K562 (cell line): Measurements from ENCODE around the gene SMIM45.

Experiments
- ATAC-seq: fragments of 200-7000 bp; cut with Tn5 transposase; 3 replicates; pipeline ENCODE4 v1.9.1; 2020; ENCODE audit warnings: moderate library complexity
- BruUV-seq: library from RNA; stranded (reverse); fragments of 400-500 nt; replicated peaks from 2 replicates; lab custom pipeline; 2021; lab: Mats Ljungman, UMichigan
- CTCF ChIA-PET: fragments of 300-600 bp; formaldehyde crosslinking; extraction: SDS; loops from one replicate; lab custom pipeline; 2021; ENCODE audit warnings: low intra/inter-chr PET ratio; lab: Yijun Ruan, JAX
- POLR2A ChIA-PET: fragments of 300-600, 350-650 bp; sonication (Branson Sonifier 250); formaldehyde crosslinking; extraction: SDS; loops from one replicate; lab custom pipeline; 2021; ENCODE audit warnings: antibody characterized with exemption, inconsistent platforms; lab: Yijun Ruan, JAX
- DNase-seq, 4 experiments: peaks; one replicate each; pipeline versions ENCODE4 v3.0.0 to v3.0.0-alpha.2; 2011 to 2018; ENCODE audit warnings: low spot score in 3 of 4, mixed read lengths in 3 of 4; ENCODE audit errors: extremely low read depth in 1 of 4
- FAIRE-seq: peaks from 2 replicates; lab custom pipeline; 2011; peaks lifted over from hg19 to GRCh38; lab: Jason Lieb, UNC
- H2AFZ ChIP-seq: 2 replicates; pipeline ENCODE4 v1.6.0; 2011; ENCODE audit warnings: low read depth, low read length, control low read depth, inconsistent platforms
- H3K27ac ChIP-seq: fragments of 200-600 bp; 3 replicates; pipeline ENCODE4 v1.8.0; 2011; ENCODE audit warnings: low read depth, mild to moderate bottlenecking, control low read depth, inconsistent platforms, low read length, moderate library complexity, mixed read lengths; ENCODE audit errors: extremely low read depth
- H3K27me3 ChIP-seq, 2 experiments: fragments of 300-600 bp in 1 of 2; 2 replicates in 1 of 2; 3 replicates in 1 of 2; pipeline versions ENCODE4 v1.6.0 to v1.8.0; 2011; ENCODE audit warnings: inconsistent platforms in 2 of 2, low read length in 2 of 2, mild to moderate bottlenecking in 1 of 2, mixed read lengths in 1 of 2, moderate library complexity in 1 of 2; ENCODE audit not compliant: control insufficient read depth in 2 of 2, insufficient read depth in 2 of 2
- H3K36me3 ChIP-seq: fragments of 300-600 bp; 3 replicates; pipeline ENCODE4 v1.8.0; 2011; ENCODE audit warnings: mild to moderate bottlenecking, low read length, inconsistent platforms; ENCODE audit not compliant: control insufficient read depth, insufficient read depth
- H3K4me1 ChIP-seq, 2 experiments: fragments of 200-600 bp in 1 of 2; replicated peaks in 1 of 2; 2 replicates in 1 of 2; 3 replicates in 1 of 2; pipeline versions ENCODE4 v1.5.1 to v1.8.0; 2011; ENCODE audit warnings: inconsistent platforms in 2 of 2, low read length in 2 of 2, mild to moderate bottlenecking in 1 of 2, mixed read lengths in 1 of 2, moderate library complexity in 1 of 2; ENCODE audit not compliant: control insufficient read depth in 2 of 2, insufficient read depth in 2 of 2
- H3K4me2 ChIP-seq: 2 replicates; pipeline ENCODE4 v1.6.1; 2011; ENCODE audit warnings: low read length, control low read depth, inconsistent platforms, mixed read lengths; ENCODE audit not compliant: insufficient read depth
- H3K4me3 ChIP-seq: fragments of 200-600 bp; sonication (generic), shearing (Covaris generic); 2 replicates; pipeline ENCODE4 v1.5.1; 2016; ENCODE audit warnings: control low read depth, inconsistent platforms
- H3K79me2 ChIP-seq: fragments of 200-600 bp; 3 replicates; pipeline ENCODE4 v1.8.0; 2011; ENCODE audit warnings: low read length, inconsistent platforms; ENCODE audit not compliant: control insufficient read depth, insufficient read depth
- H3K9ac ChIP-seq, 2 experiments: 2 replicates each; pipeline versions ENCODE4 v1.6.0 to v1.6.1; 2011; ENCODE audit warnings: low read depth in 2 of 2, low read length in 2 of 2, control low read depth in 1 of 2, inconsistent platforms in 1 of 2, mild to moderate bottlenecking in 1 of 2, mixed read lengths in 1 of 2; ENCODE audit not compliant: insufficient read depth in 1 of 2
- H3K9me1 ChIP-seq: one replicate; pipeline ENCODE4 v1.6.0; 2011; ENCODE audit warnings: inconsistent platforms, mild to moderate bottlenecking, low read length, moderate library complexity; ENCODE audit not compliant: control insufficient read depth, insufficient read depth
- H3K9me3 ChIP-seq: replicated peaks from 2 replicates; pipeline ENCODE4 v1.5.1; 2011; ENCODE audit warnings: low read depth, low read length, inconsistent platforms; ENCODE audit not compliant: control insufficient read depth, insufficient read depth
- H4K20me1 ChIP-seq: replicated peaks from 2 replicates; pipeline ENCODE4 v1.6.1; 2011; ENCODE audit warnings: low read length, inconsistent platforms, mixed read lengths; ENCODE audit not compliant: control insufficient read depth, insufficient read depth
- EGR1 ChIP-seq: fragments of 450-650 bp; conservative IDR thresholded peaks from 2 replicates; pipeline ENCODE4 v1.6.1; 2017; ENCODE audit warnings: mild to moderate bottlenecking
- L3MBTL2 ChIP-seq: fragments of 450-650 bp; IDR thresholded peaks from 2 replicates; pipeline ENCODE4 v1.6.1; 2016; ENCODE audit warnings: mild to moderate bottlenecking, moderate library complexity
- MAZ ChIP-seq, 2 experiments: fragments of 450-650 bp in 1 of 2; sonication (generic) in 1 of 2; formaldehyde crosslinking; IDR thresholded peaks in 1 of 2; conservative IDR thresholded peaks in 1 of 2; 2 replicates each; pipeline versions ENCODE4 v1.4.0 to v1.5.0; 2020; ENCODE audit warnings: mild to moderate bottlenecking in 1 of 2, missing genetic modification reagents in 1 of 2
- MEF2A ChIP-seq: IDR thresholded peaks from 2 replicates; pipeline ENCODE4 v1.6.1; 2011; ENCODE audit warnings: low read depth, mild to moderate bottlenecking, low read length, moderate library complexity; ENCODE audit not compliant: control insufficient read depth
- NFATC3 ChIP-seq: fragments of 450-650 bp; IDR thresholded peaks from 2 replicates; pipeline ENCODE4 v1.6.1; 2017; ENCODE audit warnings: mild to moderate bottlenecking
- POLR2G ChIP-seq: fragments of 200-400 bp; formaldehyde crosslinking; IDR thresholded peaks from 2 replicates; pipeline ENCODE4 v1.6.1; 2017; ENCODE audit warnings: low read depth, mild to moderate bottlenecking, antibody characterized with exemption, low read length, moderate library complexity
- RBFOX2 ChIP-seq: fragments of 200-400 bp; formaldehyde crosslinking; IDR thresholded peaks from 2 replicates; pipeline ENCODE4 v1.6.1; 2017; ENCODE audit warnings: low read depth, mild to moderate bottlenecking, low read length, moderate library complexity
- RBM22 ChIP-seq: fragments of 200-400 bp; formaldehyde crosslinking; IDR thresholded peaks from 2 replicates; pipeline ENCODE4 v1.6.1; 2018; ENCODE audit warnings: low read length, low read depth; ENCODE audit not compliant: poor library complexity, severe bottlenecking
- SPI1 ChIP-seq: IDR thresholded peaks from 2 replicates; pipeline ENCODE4 v1.6.1; 2011; ENCODE audit warnings: low read depth, low read length, control low read depth, borderline replicate concordance
- TEAD4 ChIP-seq, 2 experiments: sonication (generic) in 1 of 2; formaldehyde crosslinking in 1 of 2; IDR thresholded peaks; 2 replicates each; pipeline versions ENCODE4 v1.6.1 to v1.8.0; 2012 to 2022; ENCODE audit warnings: borderline replicate concordance in 1 of 2, inconsistent platforms in 1 of 2, low read length in 1 of 2, mild to moderate bottlenecking in 1 of 2, missing genetic modification reagents in 1 of 2
- WGBS: fragments of 100-300 bp; shearing (Covaris generic); methylation state at CpG from one replicate; pipeline ENCODE4 v1.1.6; 2016; ENCODE audit warnings: low coverage, mixed read lengths; ENCODE audit not compliant: insufficient coverage; ENCODE audit errors: missing lambda C conversion rate; 5-methylcytosine and 5-hydroxymethylcytosine counted together
- in situ Hi-C: fragments of 300-500 bp; cut with MboI; formaldehyde crosslinking; loops from 4 replicates; pipeline ENCODE4 v1.15.0; 2018; ENCODE audit warnings: inconsistent platforms, mixed read lengths
- intact Hi-C: fragments of 100-400 bp; cut with micrococcal nuclease; formaldehyde crosslinking; loops from 2 replicates; pipeline ENCODE4 v1.14.2; 2022

The SMIM45 gene

GRCh38 chr22:41927813-41928212 lies 24.1 kb upstream of the SMIM45 start:
- no peak for FAIRE-seq
- H3K4me2 ChIP-seq: no peak overlapping the region
- POLR2A ChIA-PET: interaction anchor here (0.6 kb wide), 1 partner anchor 110 kb away, joined by 3 read pairs; no protein-coding TSS in a partner anchor
- H3K79me2 ChIP-seq: no peaks in the 10 kb centered on the region
- H4K20me1 ChIP-seq: no peaks in the 10 kb centered on the region
- BruUV-seq: no TSS peak
- no peak overlapping the region for H3K27ac ChIP-seq
- no peaks in the 10 kb centered on the region for H3K36me3 ChIP-seq
- intact Hi-C loops: no loop called here
- H3K27me3 ChIP-seq: no peaks in the 10 kb centered on the region
- no peak for DNase-seq
- H3K9me3 ChIP-seq: no peaks in the 10 kb centered on the region
- peaks cover 6 to 67% of the 10 kb centered on the region in 2 experiments; a peak in 4 of 5 replicates for H3K4me1 ChIP-seq
- peak overlapping the region in 1 of 2 experiments; percentile 71; a peak in 2 of 4 replicates for H3K9ac ChIP-seq
- H2AFZ ChIP-seq: no peak overlapping the region
- TF ChIP-seq MEF2A: no peak
- peak; percentile 37; the same call in 1 of the 2 replicates for TF ChIP-seq L3MBTL2
- TF ChIP-seq SPI1: peak; percentile 34; the same call in 1 of the 2 replicates
- TF ChIP-seq, all 486 proteins: peak for 2
- Histone ChIP-seq H3K4me3 (no peak overlapping the region), H3K9me1 (no peaks in the 10 kb centered on the region)
- WGBS: 56% methylated on average over 5 of the region's 6 CpGs
- CTCF ChIA-PET: no interaction called here
- in situ Hi-C loops: no loop called here
- no peak; the same call in 2 of the 3 replicates for ATAC-seq

GRCh38 chr22:41928593-41929417 lies 23.1 kb upstream of the SMIM45 start:
- no peak for ATAC-seq
- H3K9me3 ChIP-seq: no peaks in the 10 kb centered on the region
- no peak for FAIRE-seq
- no peaks in the 10 kb centered on the region for H3K36me3 ChIP-seq
- TF ChIP-seq TEAD4 (IDR thresholded peaks at IDR 0.05; ENCODE audit: low read length) (0 out of 2 replicates have a peak, but pooled peaks have one; percentile 16), TEAD4 (CRISPR knock-in tag; IDR thresholded peaks at IDR 0.05; ENCODE audit: borderline replicate concordance) (no peak), RBFOX2 (peak; percentile 4; the same call in 1 of the 2 replicates), EGR1 (peak; percentile 92), RBM22 (peak; percentile 21), MAZ (CRISPR knock-in tag; conservative IDR thresholded peaks at IDR 0.05 in 1 of 2, IDR thresholded peaks at IDR 0.05 in 1 of 2) (no peak), POLR2G (peak; percentile 68), NFATC3 (no peak)
- TF ChIP-seq, all 486 proteins: peak for 5
- in situ Hi-C loops: no loop called here
- WGBS: 79% methylated on average over 5 of the region's 14 CpGs
- Histone ChIP-seq H3K27ac (no peak overlapping the region), H4K20me1 (no peaks in the 10 kb centered on the region), H3K9me1 (no peaks in the 10 kb centered on the region), H3K4me3 (no peak overlapping the region), H3K4me2 (no peak overlapping the region), H3K9ac (peak overlapping the region in 1 of 2 experiments; percentile 71; a peak in 1 of 4 replicates), H3K79me2 (no peaks in the 10 kb centered on the region), H2AFZ (no peak overlapping the region), H3K4me1 (peaks cover 6 to 73% of the 10 kb centered on the region in 2 experiments; a peak in 4 of 5 replicates), H3K27me3 (no peaks in the 10 kb centered on the region)
- BruUV-seq: no TSS peak
- intact Hi-C loops: no loop called here
- no peak for DNase-seq
- ChIA-PET CTCF (no interaction called here), POLR2A (interaction anchor here (0.6 to 1.1 kb wide), 3 partner anchors 9 to 111 kb away, joined by 3 read pairs; no protein-coding TSS in a partner anchor)
